Measurements from ENCODE around the gene FRMD4A. TPM values are rescaled to one million over a fixed set of nuclear protein-coding genes. Genes with fewer than 3 reads are reported as not detected.
A peak's percentile ranks its signal among the peaks of the same experiment; 100 is the strongest.
"Not testable (repeated sequence)": the region's sequence is repeated elsewhere in the genome, so short reads cannot be mapped to it uniquely, and the experiment has no call there.

The FRMD4A gene
- total RNA-seq, 2 experiments from 2014 or later = 0.30 to 0.35 TPM

DNA sequence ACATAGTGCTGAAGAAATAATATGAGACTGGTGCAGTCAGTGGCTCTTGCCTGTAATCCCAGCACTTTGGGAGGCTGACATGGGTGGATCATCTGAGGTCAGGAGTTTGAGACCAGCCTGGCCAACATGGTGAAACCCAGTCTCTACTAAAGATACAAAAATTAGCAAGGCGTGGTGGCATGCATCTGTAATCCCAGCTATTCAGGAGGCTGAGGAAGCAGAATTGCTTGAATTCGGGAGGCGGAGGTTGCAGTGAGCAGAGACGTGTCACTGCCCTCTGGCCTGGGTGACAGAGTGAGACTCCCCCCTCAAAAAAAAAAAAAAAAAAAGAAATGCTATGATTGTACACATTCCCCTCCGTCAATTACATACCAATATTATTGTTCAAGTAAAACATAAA, 615.1 kb downstream of the FRMD4A start:
- H3K9me3 Mint-ChIP-seq; H3K4me3 Mint-ChIP-seq; CTCF ChIA-PET; H3K27me3 Mint-ChIP-seq; H3K36me3 Mint-ChIP-seq (ENCODE audit: low read depth); H3K27ac Mint-ChIP-seq; DNase-seq; POLR2A ChIA-PET: not testable (repeated sequence)
- peaks cover 24% of the 10 kb centered on the region for H3K4me1 Mint-ChIP-seq

DNA sequence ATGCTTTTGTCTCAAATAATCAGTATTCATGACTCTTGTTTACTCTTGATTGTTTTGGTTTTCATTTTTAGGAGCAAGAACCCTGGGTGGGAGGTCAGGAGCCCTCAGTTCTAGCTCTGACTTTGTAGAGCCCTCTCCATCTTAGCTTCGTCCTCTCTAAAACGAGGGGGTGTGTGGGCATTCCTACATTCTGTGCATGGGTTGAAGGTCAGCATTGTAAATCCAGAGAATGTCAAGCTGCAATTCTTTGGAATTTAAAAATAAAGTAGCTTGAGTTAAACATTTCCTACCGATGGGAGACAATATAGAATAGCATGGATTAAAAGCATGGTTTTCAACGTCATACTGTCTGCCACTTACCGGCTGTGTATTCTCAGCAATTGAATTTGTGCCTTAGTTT, 615.6 kb downstream of the FRMD4A start:
- no peaks in the 10 kb centered on the region for H3K9me3 Mint-ChIP-seq
- H3K27me3 Mint-ChIP-seq = peaks cover 5% of the 10 kb centered on the region
- ChIA-PET POLR2A (no interaction called here), CTCF (no interaction called here)
- H3K36me3 Mint-ChIP-seq (ENCODE audit: low read depth) = no peaks in the 10 kb centered on the region
- H3K27ac Mint-ChIP-seq = no peak overlapping the region
- DNase-seq = no peak
- H3K4me3 Mint-ChIP-seq = no peak overlapping the region
- peaks cover 24% of the 10 kb centered on the region for H3K4me1 Mint-ChIP-seq

DNA sequence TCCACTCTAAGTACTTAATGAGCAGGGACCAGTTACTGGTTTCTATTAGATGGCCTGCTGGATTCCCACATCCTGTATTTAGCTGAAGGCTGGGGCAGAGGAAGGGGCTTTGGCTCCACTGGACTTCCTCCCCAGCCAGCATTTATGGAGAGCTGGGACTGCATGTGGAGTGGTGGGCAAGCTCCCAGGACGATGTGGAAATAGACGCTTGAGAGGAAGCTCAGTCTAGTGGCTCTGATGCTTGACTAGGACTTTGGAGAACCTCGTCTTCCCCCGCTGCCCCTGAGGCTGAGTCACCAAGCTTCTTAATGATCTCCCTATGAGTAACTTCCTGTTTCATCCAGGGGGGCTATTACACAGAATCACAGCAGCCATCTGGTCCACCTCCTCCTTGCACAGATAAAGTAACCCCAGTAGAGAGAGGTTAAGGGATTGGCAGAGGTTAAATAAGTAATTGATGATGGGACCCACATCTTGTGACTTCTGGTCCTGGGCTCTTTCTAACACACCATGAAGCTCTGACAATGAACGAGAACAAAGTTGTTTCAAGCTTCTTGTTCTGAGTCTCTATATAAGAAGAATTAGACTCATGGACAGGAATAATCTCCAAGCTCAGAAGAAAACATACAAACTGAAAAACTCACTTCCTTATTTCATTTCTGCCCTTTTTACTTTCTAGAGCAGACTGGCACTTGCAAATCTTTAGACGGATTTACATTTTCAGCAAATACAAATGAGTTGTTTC, 617.7 kb downstream of the FRMD4A start:
- CTCF ChIA-PET = no interaction called here
- H3K4me1 Mint-ChIP-seq = peaks cover 16% of the 10 kb centered on the region
- H3K27me3 Mint-ChIP-seq = peaks cover 7% of the 10 kb centered on the region
- H3K27ac Mint-ChIP-seq = no peak overlapping the region
- DNase-seq = no peak
- no peak overlapping the region for H3K4me3 Mint-ChIP-seq
- POLR2A ChIA-PET = no interaction called here
- no peaks in the 10 kb centered on the region for H3K36me3 Mint-ChIP-seq (ENCODE audit: low read depth)
- H3K9me3 Mint-ChIP-seq = no peaks in the 10 kb centered on the region

DNA sequence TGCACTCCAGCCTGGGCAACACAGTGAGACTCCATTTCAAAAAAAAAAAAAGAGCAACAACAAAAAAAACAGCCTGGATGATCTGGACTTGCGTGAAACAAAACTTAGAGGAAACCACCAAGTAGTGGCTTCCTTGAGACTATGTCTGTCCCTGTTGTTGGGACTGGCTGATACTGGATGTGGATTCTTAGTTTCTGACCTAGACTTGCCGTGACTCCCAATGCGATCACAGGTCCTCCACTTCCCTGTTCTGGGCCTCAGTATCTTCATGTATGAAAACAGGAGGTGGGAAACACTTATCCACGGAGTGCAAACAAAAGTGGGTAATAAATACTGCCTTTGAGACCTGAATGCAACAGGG, 618.3 kb downstream of the FRMD4A start:
- no peak for DNase-seq
- H3K4me3 Mint-ChIP-seq = no peak overlapping the region
- CTCF ChIA-PET = no interaction called here
- peaks cover 12% of the 10 kb centered on the region for H3K27me3 Mint-ChIP-seq
- no peaks in the 10 kb centered on the region for H3K36me3 Mint-ChIP-seq (ENCODE audit: low read depth)
- peaks cover 14% of the 10 kb centered on the region for H3K4me1 Mint-ChIP-seq
- H3K27ac Mint-ChIP-seq = no peak overlapping the region
- H3K9me3 Mint-ChIP-seq = no peaks in the 10 kb centered on the region
- POLR2A ChIA-PET = no interaction called here

DNA sequence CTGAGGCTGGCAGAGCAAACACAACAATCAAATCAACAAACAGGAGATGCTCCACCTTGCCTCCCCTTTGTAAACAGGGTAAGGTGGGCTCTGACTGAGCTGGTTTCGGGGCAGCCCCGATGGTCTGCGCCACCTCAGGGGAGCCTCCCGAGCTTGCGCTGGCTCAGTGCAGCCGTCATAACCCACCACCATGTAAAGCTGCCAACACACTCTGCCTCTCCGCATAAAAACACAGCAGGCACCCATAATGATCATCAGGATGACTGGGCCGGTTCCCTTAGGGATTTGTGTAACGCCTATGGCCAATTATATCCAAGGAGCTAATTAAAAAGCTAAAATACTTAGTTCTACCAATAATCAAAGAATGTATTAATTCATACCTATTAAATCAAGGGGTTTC, 619.4 kb downstream of the FRMD4A start:
- Mint-ChIP-seq H3K27me3 (peaks cover 22% of the 10 kb centered on the region), H3K9me3 (no peaks in the 10 kb centered on the region)
- POLR2A ChIA-PET = no interaction called here

DNA sequence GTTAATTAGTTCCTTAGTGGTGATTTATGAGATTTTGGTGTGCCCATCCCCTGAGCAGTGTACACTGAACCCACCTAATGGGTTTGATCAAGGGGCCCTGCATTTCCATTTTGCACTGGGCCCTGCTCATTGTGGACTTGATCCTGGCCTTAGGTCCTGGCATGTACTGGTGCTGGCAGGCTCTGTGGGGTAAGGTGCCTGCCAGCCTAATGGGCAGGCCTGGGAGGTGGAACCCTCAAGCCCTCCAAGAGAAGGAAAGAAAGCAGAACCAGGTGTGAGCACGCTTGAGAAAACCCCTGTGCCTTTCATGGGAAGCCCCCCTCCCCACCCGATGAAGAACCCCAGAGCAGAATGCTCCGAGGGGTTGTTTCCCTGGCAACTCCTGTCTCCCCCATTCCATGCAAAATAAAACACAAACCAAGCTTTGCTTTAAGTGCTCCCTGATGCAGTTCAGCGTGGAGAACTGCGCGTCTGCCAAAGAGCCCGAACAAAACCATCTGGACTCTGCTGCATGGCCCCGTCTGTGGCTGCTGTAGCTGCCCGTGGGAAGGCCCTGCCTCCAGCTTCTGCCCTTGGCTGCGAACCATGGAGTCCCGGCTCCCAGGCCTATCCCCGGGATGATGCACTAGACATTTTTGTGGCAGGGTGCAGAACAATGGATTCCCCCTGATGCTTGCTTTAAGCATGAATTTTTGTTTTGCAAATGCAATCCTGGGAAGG, 620.6 kb downstream of the FRMD4A start:
- peaks cover 29% of the 10 kb centered on the region for H3K27me3 Mint-ChIP-seq
- H3K27ac Mint-ChIP-seq = no peak overlapping the region
- CTCF ChIA-PET = no interaction called here
- H3K9me3 Mint-ChIP-seq = no peaks in the 10 kb centered on the region
- no peak for DNase-seq
- H3K36me3 Mint-ChIP-seq (ENCODE audit: low read depth) = no peaks in the 10 kb centered on the region
- POLR2A ChIA-PET = no interaction called here
- no peak overlapping the region for H3K4me3 Mint-ChIP-seq
- peaks cover 22% of the 10 kb centered on the region for H3K4me1 Mint-ChIP-seq

More for the DNA sequence above, 619.4 kb downstream of the FRMD4A start:
- DNase-seq = no peak
- CTCF ChIA-PET = no interaction called here
- no peak overlapping the region for H3K4me3 Mint-ChIP-seq
- no peaks in the 10 kb centered on the region for H3K36me3 Mint-ChIP-seq (ENCODE audit: low read depth)
- peaks cover 22% of the 10 kb centered on the region for H3K4me1 Mint-ChIP-seq
- no peak overlapping the region for H3K27ac Mint-ChIP-seq

DNA sequence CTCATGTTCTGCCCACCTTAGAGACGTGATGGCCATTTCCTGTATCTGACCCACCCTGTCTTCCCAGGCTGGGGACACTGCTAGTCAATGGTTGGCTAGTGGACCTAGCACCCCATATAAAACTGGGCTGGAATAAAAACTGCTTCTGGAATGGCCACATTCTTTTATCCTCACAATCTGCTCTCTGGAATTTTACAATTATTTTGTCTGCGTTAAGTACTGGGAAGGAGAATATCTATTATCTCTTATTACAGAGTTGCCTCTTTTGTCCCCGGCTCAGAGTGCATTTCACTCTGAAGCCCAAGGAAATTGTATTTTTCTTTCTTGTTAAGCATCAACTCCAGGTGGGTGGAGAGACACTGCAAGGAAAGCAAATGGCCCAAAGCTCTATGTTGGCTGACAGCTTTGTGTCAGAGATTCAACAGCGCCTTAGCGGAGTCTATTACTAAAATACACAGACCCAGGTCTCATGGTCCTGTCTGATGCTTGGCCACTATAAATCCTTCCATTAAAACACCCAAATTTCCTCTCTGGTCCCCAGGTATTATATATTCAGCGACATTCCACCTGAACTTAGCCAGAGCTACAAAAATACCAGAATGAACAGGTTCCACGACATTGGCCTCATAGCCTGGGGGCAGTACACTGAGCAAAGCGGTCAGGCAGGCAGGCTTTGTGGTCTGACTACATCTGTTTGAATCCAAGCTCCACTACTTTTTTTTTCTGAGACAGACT, 622.3 kb downstream of the FRMD4A start:
- no peak for DNase-seq
- ChIA-PET POLR2A (no interaction called here), CTCF (interaction anchor here (0.5 kb wide), 1 partner anchor 69 kb away, joined by 4 read pairs; no protein-coding TSS in a partner anchor)
- Mint-ChIP-seq H3K27me3 (peaks cover 32% of the 10 kb centered on the region), H3K36me3 (ENCODE audit: low read depth) (no peaks in the 10 kb centered on the region), H3K27ac (no peak overlapping the region), H3K9me3 (no peaks in the 10 kb centered on the region), H3K4me3 (no peak overlapping the region), H3K4me1 (peaks cover 22% of the 10 kb centered on the region)

DNA sequence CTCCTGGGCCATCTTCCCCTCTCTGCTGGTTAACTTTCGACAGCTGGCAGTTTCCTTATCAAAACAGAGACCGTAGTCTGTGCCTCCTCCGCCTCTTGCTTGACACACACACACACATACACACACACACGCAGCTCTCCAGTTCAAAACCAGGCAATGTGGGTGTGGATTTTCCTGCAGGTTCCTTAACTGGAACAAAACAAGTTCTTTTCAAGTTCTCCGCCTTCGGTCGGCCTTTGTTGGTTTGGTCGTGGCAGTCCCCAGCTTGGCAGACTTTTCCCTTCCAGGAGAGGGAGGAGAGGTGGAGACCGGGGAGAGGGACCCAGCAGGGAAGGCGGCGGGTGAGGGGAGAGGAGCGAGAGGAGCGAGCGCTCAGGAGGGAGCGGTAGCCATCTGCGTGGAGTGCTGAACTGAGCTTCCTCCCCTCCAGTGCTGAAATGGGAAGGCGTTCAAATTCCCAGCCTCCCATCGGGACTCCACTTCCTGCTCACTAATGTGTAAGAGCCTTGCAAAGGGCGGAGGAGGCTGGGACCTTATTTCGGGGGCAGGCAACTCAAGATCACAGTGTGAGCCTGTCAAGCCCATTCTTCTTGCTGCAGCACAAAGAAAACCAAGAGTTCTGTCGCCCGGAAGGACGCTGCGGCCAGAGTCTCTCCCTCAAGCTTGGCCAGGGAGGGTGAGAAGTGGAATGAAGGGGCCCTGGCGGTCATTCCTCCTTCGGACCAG, 623.4 kb downstream of the FRMD4A start:
- peaks cover 36% of the 10 kb centered on the region for H3K27me3 Mint-ChIP-seq
- no peak overlapping the region for H3K27ac Mint-ChIP-seq
- H3K4me1 Mint-ChIP-seq = peaks cover 12% of the 10 kb centered on the region
- H3K36me3 Mint-ChIP-seq (ENCODE audit: low read depth) = no peaks in the 10 kb centered on the region
- ChIA-PET POLR2A (interaction anchor here (0.8 kb wide), 1 partner anchor 12 kb away, joined by 3 read pairs; no protein-coding TSS in a partner anchor), CTCF (no interaction called here)
- peak overlapping the region; percentile 18 for H3K4me3 Mint-ChIP-seq
- DNase-seq = no peak
- no peaks in the 10 kb centered on the region for H3K9me3 Mint-ChIP-seq

DNA sequence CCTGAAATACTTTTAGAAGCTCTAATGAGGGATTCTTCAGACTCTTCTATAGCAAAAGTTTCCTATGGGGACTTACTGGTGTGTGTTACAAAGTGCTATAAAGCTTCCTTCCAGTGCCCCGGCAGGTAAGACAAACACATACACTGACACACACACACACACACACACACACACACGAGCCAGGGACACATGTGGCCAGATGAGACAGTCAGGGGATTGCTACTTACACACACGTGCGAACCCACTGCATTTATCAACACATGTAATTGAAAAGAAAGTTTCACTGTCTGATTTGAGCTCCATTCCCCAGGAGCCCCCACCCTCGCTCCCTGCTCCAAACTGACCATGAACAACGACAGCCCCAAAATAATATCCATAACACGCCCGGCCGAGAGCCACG, 624.1 kb downstream of the FRMD4A start:
- Mint-ChIP-seq H3K27me3 (peaks cover 37% of the 10 kb centered on the region), H3K4me1 (peaks cover 10% of the 10 kb centered on the region), H3K36me3 (ENCODE audit: low read depth) (no peaks in the 10 kb centered on the region), H3K4me3 (no peak overlapping the region), H3K9me3 (no peaks in the 10 kb centered on the region), H3K27ac (no peak overlapping the region)
- CTCF ChIA-PET = no interaction called here
- POLR2A ChIA-PET = no interaction called here
- DNase-seq = no peak

DNA sequence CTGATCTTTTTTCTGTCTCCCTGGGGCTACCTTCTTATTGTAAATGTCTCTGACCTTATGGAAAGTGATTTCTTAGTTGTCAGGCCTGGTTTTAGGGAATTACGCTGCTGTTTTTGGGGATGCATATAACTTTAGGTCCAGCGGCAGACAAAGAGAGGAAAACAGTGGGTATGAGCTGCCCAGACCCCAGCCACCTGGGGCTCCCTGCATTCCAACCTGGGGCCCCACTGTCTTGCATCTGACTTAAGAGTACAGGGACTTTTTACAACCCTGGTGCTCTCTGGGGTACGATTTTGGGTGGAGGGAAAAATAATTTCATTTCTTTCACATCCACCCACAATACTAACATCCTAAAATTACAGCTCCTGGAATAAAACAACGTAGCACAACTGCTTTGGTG, 624.5 kb downstream of the FRMD4A start:
- ChIA-PET POLR2A (no interaction called here), CTCF (no interaction called here)
- peaks cover 10% of the 10 kb centered on the region for H3K4me1 Mint-ChIP-seq
- no peaks in the 10 kb centered on the region for H3K9me3 Mint-ChIP-seq
- H3K36me3 Mint-ChIP-seq (ENCODE audit: low read depth) = no peaks in the 10 kb centered on the region
- peaks cover 37% of the 10 kb centered on the region for H3K27me3 Mint-ChIP-seq
- DNase-seq = no peak
- H3K4me3 Mint-ChIP-seq = no peak overlapping the region
- H3K27ac Mint-ChIP-seq = no peak overlapping the region

DNA sequence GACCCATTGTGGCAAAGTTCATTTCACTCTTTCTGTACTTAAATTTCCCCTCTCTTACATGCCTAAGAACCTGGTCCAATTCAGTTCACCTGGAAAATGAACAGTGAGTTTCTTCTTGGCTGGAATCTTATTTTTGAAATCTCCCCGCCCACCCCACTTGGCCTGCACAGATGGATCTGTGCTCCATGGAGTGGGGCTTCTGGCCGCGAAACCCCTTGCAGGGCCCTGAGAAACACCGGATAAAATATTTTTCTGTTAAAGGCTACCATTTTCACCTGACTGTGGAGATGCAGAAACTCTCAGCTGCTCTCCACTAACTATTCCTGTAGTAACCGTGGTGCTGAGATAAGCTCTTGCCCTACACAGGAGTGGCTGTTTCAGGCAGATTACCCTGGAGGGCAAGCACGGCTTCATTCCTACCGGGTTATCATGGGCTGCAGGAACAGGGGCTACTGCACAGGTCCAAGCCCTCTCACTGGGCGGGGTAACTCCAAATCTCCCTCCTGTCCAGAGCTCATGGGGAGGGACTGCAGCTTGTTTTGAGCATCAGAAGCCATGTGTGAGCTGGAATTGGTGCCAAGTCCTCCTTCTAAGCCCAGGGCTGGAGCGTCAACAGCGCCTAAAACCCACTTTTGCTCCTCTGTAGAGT, 625.1 kb downstream of the FRMD4A start:
- POLR2A ChIA-PET = no interaction called here
- CTCF ChIA-PET = no interaction called here
- no peaks in the 10 kb centered on the region for H3K9me3 Mint-ChIP-seq
- no peak overlapping the region for H3K4me3 Mint-ChIP-seq
- peaks cover 10% of the 10 kb centered on the region for H3K4me1 Mint-ChIP-seq
- H3K27me3 Mint-ChIP-seq = peaks cover 37% of the 10 kb centered on the region
- no peak for DNase-seq
- H3K27ac Mint-ChIP-seq = no peak overlapping the region
- H3K36me3 Mint-ChIP-seq (ENCODE audit: low read depth) = no peaks in the 10 kb centered on the region

DNA sequence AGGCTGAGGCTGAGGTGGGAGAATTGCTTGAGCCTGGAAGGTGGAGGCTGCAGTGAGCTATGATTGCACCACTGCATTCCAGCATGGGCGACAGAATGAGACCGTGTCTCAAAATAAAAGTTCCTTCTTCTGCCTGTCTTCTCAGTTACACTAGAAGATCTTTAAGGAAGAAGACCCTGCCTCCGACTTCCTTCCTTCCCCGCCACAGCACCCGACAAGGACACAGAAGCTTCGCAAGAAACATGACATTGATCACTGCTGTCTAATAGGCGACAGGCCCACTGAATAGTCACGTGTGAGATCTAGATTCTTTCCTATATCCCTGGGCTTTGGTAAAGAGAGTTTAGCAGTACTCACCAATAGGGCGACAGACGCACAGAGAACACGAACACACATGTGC, 625.8 kb downstream of the FRMD4A start:
- Mint-ChIP-seq H3K4me1 (peaks cover 10% of the 10 kb centered on the region), H3K27me3 (peaks cover 37% of the 10 kb centered on the region), H3K4me3 (no peak overlapping the region), H3K9me3 (no peaks in the 10 kb centered on the region), H3K36me3 (ENCODE audit: low read depth) (no peaks in the 10 kb centered on the region), H3K27ac (no peak overlapping the region)
- ChIA-PET CTCF (no interaction called here), POLR2A (no interaction called here)
- DNase-seq = no peak

DNA sequence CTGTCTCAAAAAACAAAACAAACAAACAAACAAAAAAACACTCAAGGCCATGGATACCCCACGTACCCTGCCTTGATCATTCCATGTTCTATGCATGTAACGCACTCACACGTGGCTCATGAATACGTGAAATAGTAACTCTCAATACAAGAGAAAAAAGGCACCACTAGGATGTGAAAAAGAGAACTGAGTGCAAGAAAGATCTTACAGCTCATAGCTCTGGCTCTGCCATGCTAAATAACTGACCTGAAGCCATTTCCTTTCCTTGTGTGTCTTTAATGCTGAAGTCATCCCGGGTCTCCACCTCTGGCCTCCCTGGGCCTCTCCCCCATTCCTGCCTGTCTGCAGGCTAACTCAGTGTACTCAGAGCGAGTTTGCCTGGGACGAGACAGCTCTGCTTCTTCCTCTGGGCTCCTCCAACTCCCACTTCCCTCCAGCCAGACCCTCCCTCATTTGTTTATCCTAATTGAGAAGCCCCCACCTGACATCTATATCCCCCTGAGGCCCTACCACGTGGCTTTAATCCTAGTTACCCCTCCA, 626.7 kb downstream of the FRMD4A start:
- POLR2A ChIA-PET = no interaction called here
- peaks cover 10% of the 10 kb centered on the region for H3K4me1 Mint-ChIP-seq
- H3K27ac Mint-ChIP-seq = no peak overlapping the region
- no peak overlapping the region for H3K4me3 Mint-ChIP-seq
- DNase-seq = no peak
- H3K9me3 Mint-ChIP-seq = no peaks in the 10 kb centered on the region
- no peaks in the 10 kb centered on the region for H3K36me3 Mint-ChIP-seq (ENCODE audit: low read depth)
- peaks cover 35% of the 10 kb centered on the region for H3K27me3 Mint-ChIP-seq
- CTCF ChIA-PET = no interaction called here

Data from activated CD4-positive, alpha-beta memory T cell treated with anti-CD3 and anti-CD28 coated beads, Interleukin-2, amount 10 ng/mL, durations not matched to agents 7 days and 5 days (primary cell).